C4-2B (cell line): ENCODE data around the gene EMILIN1.

ENCODE experiments used
- ZFX ChIP-seq: fragments of 450-650 bp; IDR thresholded peaks from 2 replicates; pipeline ENCODE4 v1.6.1; 2017
- TF ChIP-seq, protein P1 (sequence below): fragments of 450-650 bp; conservative IDR thresholded peaks from 2 replicates; pipeline ENCODE4 v1.5.1; 2017; ENCODE audit warnings: mild to moderate bottlenecking

GRCh38 chr2:27115519-27115918 lies 37.1 kb downstream of the EMILIN1 start:
- TF ChIP-seq, protein P1, sequence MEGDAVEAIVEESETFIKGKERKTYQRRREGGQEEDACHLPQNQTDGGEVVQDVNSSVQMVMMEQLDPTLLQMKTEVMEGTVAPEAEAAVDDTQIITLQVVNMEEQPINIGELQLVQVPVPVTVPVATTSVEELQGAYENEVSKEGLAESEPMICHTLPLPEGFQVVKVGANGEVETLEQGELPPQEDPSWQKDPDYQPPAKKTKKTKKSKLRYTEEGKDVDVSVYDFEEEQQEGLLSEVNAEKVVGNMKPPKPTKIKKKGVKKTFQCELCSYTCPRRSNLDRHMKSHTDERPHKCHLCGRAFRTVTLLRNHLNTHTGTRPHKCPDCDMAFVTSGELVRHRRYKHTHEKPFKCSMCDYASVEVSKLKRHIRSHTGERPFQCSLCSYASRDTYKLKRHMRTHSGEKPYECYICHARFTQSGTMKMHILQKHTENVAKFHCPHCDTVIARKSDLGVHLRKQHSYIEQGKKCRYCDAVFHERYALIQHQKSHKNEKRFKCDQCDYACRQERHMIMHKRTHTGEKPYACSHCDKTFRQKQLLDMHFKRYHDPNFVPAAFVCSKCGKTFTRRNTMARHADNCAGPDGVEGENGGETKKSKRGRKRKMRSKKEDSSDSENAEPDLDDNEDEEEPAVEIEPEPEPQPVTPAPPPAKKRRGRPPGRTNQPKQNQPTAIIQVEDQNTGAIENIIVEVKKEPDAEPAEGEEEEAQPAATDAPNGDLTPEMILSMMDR, result no peak
- TF ChIP-seq ZFX, result no peak
